Adrenal gland (tissue), 5 donors: ENCODE data around the gene FIGLA.

ENCODE experiments used
- CTCF ChIP-seq, 6 experiments: fragments of 450-650 bp in 4 of 6; fragments of 200-600 bp in 2 of 6; sonication (generic) in 1 of 6; IDR thresholded peaks; 1 replicate in 5 of 6; 2 replicates in 1 of 6; pipeline versions ENCODE4 v1.5.1 to v1.8.0; 2016 to 2021; ENCODE audit warnings: antibody characterized with exemption in 6 of 6, mild to moderate bottlenecking in 2 of 6, moderate library complexity in 1 of 6
- POLR2A ChIP-seq, 2 donors: fragments of 450-650 bp; IDR thresholded peaks; one replicate each; pipeline ENCODE4 v1.6.1; 2017; ENCODE audit warnings: antibody characterized with exemption in 2 of 2, mild to moderate bottlenecking in 2 of 2, moderate library complexity in 1 of 2
- donor health status: DM: no; HTN: no; CAD: no.

GRCh38 chr2:70766357-70767078 lies 23.9 kb downstream of the FIGLA start:
- TF ChIP-seq CTCF (IDR thresholded peaks at IDR 0.05) (no peak), POLR2A (IDR thresholded peaks at IDR 0.05) (no peak)
